GM18520 (cell line): ENCODE data around the gene DPP6.

Source experiments
- ATAC-seq: cut with Tn5 transposase; IDR thresholded peaks from one replicate; pipeline ENCODE4 v1.9.1; 2021; ENCODE audit not compliant: unreplicated experiment

The DPP6 gene

GRCh38 chr7:154844955-154845354, 792.8 kb downstream of the DPP6 start:
- ATAC-seq, result no peak

- ATAC-seq, result no peak
Observed at GRCh38 chr7:154848464-154848863, 796.3 kb downstream of the DPP6 start.

GRCh38 chr7:154852205-154852604, 800.0 kb downstream of the DPP6 start:
- no peak for ATAC-seq

- ATAC-seq, result no peak
Observed at GRCh38 chr7:154853063-154853726, 801.0 kb downstream of the DPP6 start.

GRCh38 chr7:154853727-154854095, 801.5 kb downstream of the DPP6 start:
- ATAC-seq, result no peak

GRCh38 chr7:154854836-154855235, 802.6 kb downstream of the DPP6 start:
- no peak for ATAC-seq

GRCh38 chr7:154855366-154855765, 803.2 kb downstream of the DPP6 start:
- no peak for ATAC-seq

GRCh38 chr7:154856733-154857132, 804.5 kb downstream of the DPP6 start:
- no peak for ATAC-seq

- no peak for ATAC-seq
Observed at GRCh38 chr7:154857240-154857639, 805.0 kb downstream of the DPP6 start.

- no peak for ATAC-seq
Observed at GRCh38 chr7:154857728-154858681, 805.8 kb downstream of the DPP6 start.

- ATAC-seq, result no peak
Observed at GRCh38 chr7:154858836-154859537, 806.8 kb downstream of the DPP6 start.

GRCh38 chr7:154859747-154860620, 807.8 kb downstream of the DPP6 start:
- no peak for ATAC-seq

GRCh38 chr7:154860621-154861375, 808.6 kb downstream of the DPP6 start:
- no peak for ATAC-seq

- no peak for ATAC-seq
Observed at GRCh38 chr7:154861589-154861988, 809.4 kb downstream of the DPP6 start.

GRCh38 chr7:154862153-154862791, 810.1 kb downstream of the DPP6 start:
- no peak for ATAC-seq

- ATAC-seq, result no peak
Observed at GRCh38 chr7:154863766-154864522, 811.7 kb downstream of the DPP6 start.

GRCh38 chr7:154864523-154864891, 812.3 kb downstream of the DPP6 start:
- no peak for ATAC-seq

GRCh38 chr7:154865984-154866685, 813.9 kb downstream of the DPP6 start:
- ATAC-seq, result no peak
